Renal cortex interstitium (tissue), 11 donors: ENCODE measurements around the gene GON4L. TPM values are rescaled to one million over a fixed set of nuclear protein-coding genes. Genes with fewer than 3 reads are reported as not detected.
"Not testable (repeated sequence)": the region's sequence is repeated elsewhere in the genome, so short reads cannot be mapped to it uniquely, and the experiment has no call there.

Experiments
- DNase-seq, 11 donors: peaks; one replicate each; pipeline ENCODE4 v3.0.0-alpha.2; 2013; ENCODE audit warnings: low read depth in 9 of 11, low spot score in 4 of 11; ENCODE audit errors: extremely low read depth in 1 of 11
- polyA plus RNA-seq, 3 donors: library from polyadenylated mRNA; unstranded; fragments of 120-200 nt; gene quantifications; one replicate each; pipeline ENCODE4 v1.2.1, GENCODE V29; 2013; ENCODE audit not compliant: insufficient read length in 3 of 3

GON4L gene
- polyA plus RNA-seq, 3 donors = 46.5 to 64.7 (median 52.0) TPM

DNA sequence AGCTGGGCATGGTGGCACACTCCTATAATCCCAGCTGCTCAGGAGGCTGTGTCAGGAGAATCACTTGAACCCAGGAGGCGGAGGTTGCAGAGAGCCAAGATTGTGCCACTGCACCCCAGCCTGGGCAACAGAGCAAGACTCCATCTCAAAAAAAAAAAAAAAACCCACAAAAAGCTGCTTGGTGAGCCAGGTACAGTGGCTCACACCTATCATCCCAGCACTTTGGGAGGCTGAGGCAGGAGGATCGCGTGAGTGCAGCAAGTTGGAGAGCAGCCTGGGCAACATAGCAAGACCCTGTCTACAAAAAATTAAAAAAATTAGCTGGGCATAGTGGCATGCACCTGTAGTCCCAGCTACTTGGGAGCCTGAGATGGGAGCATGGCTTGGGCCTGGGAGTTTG lies 142.0 kb downstream of the GON4L start:
- not testable (repeated sequence) for DNase-seq

DNA sequence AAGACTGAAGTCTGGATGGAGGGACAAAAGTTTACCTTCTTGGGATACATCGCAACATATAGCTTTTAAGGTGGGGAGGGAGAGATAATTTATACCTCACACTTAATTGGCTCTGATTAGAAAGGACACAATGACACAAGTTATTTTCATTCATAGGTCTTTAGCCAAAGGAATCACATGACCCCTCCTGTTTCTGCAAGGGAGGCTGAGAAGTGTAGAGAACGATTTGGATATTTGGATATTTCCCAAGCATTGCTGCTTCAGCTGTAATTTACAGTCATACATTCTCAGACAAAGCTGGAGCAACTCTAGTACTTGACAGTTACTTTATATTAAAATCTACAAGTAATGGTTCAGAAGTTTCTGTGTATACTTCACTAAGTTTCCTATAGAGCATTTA lies 143.9 kb downstream of the GON4L start:
- no peak for DNase-seq

DNA sequence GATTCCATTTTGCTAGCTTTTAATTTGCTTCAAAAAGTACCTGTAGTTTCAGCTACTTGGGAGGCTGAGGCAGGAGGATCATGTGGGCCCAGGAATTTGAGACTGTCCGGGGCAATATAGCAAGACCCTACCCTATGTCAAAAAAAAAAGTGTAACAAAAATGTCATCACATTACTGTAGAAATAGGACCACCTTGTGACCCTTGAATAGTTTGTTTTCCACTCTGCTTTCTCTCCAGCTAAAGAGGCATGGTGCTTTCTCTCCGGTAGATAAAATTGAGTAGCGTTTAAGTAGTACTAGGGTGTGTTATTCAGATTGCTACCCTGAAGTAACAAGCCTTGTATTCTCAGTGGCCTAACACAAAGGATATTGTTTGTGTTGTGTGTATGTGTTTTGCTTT lies 144.4 kb downstream of the GON4L start:
- DNase-seq = not testable (repeated sequence)

DNA sequence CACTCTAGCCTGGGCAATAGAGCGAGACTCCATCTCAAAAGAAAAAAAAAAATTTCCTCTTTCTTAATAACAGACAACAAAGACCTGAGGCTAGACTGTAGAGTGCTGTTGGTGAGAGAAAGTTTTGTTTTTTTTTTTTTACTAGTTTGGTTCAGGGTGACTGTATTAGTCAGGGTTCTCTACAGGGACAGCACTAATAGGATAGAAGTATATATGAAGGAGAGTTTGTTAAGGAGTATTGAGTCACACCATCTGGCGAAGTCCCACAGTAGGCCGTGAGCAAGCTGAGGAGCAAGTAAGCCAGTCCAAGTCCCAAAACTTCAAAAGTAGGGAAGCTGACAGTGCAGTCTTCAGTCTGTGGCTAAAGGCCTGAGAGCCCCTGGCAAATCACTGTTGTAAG lies 145.6 kb downstream of the GON4L start:
- DNase-seq = not testable (repeated sequence)

DNA sequence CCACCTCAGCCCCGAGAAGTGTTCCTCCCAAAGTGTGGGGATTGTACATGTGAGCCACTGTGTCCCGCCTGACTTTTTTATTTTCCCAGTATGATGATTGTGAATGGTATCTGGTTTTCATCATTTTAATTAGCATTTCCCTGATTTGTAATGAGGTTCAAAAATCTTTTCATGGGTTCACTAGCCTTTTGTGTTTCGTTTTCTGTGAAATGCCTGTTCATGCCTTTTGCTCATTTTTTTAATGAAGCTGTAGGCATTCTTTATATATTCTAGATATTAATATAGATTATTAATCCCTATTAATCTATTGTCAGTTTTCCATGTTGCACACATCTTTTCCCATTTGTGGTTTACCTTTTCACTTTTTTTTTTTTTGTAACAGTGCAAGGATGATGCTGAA lies 147.6 kb downstream of the GON4L start:
- no peak for DNase-seq

DNA sequence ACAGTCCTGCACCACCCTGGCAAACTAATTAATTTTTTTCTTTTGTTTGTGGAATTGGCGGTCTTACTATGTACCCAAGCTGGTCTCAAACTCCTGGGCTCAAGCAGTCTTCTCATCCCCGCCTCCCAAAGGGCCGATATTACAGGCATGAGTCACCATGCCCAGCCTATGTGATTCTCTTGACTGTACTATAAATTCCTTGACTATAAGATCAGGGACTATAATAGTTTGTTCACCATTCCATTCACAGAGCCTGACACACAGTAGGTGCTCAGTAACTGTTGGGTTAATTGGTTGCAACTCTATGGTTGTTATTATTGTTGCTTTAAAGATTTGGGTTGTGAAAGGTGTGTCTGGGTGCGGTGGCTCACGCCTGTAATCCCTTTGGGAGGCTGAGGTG lies 150.9 kb downstream of the GON4L start:
- DNase-seq = no peak

DNA sequence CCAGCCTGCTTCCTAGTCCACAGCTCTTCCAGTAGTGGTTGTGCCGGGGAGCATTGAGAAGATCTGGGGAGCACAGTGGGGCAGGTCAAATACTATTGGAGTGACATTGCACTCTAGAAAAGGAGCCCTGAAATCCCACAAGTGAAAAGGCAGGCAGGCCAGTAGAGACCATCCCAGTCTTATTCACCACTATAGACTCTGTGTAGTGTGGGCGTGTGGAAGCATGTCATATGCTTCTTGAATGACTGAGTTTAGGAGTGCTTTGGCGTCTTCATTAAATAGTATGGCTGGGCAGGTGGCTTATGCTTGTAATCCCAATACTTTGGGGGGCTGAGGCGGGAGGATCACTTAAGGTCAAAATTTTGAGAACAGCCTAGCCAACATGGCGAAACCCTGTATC lies 152.6 kb downstream of the GON4L start:
- DNase-seq = not testable (repeated sequence)

DNA sequence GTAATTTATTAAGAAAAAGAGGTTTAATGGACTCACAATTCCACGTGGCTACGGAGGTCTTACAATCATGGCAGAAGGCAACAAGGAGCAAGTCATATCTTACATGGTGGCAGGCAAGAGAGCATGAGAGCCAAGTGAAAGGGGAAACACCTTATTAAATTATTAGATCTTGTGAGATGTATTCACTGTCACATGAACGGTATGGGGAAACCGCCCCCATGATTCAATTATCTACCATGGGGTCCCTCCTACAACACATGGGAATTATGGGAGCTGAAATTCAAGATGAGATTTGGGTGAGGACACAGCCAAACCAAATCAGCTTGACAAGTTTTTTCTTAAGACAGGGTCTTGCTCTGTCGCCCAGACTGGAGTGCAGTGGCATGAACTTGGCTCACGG lies 153.8 kb downstream of the GON4L start:
- no peak for DNase-seq

DNA sequence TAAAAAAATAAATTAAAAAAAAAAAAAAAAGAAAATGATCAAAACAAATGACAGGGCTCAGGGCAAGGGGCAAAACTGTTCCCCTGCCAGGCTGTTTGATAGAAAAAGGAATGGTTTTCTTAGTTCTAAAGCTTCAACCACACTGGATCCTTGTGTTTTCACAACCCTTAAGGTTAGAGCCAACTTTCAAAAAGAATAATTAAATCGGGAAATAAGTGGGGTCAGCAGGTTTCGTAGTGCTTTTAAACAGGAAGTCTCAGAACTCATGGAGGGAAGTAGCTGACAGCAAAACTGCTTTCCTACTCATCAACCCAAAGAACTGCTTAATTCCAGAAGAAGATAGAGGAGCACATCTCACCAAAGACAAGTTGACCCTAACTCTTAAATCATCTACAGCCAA lies 155.3 kb downstream of the GON4L start:
- DNase-seq = not testable (repeated sequence)

Other genes with a start within 250 kb of the GON4L start
- gene MSTO1, start 247.0 kb downstream of the GON4L start, polyA plus RNA-seq = 10 to 100 TPM; 58.7 to 68.5 (median 58.9) TPM
- 10 to 100 TPM; 66.2 to 75.7 (median 68.6) TPM for gene YY1AP1, start 168.4 kb downstream of the GON4L start, polyA plus RNA-seq
- gene DAP3, start 168.1 kb downstream of the GON4L start, polyA plus RNA-seq = 100 to 1,000 TPM; 114 to 127 (median 121) TPM
- 10 to 100 TPM; 18.0 to 20.0 (median 18.9) TPM for gene SYT11, start 2.4 kb upstream of the GON4L start, polyA plus RNA-seq
- gene RIT1, start 54.1 kb upstream of the GON4L start, polyA plus RNA-seq = 10 to 100 TPM; 49.2 to 56.8 (median 50.6) TPM
- gene KHDC4, start 77.2 kb upstream of the GON4L start, polyA plus RNA-seq = 10 to 100 TPM; 48.4 to 81.3 (median 52.5) TPM
- gene RXFP4, start 84.4 kb upstream of the GON4L start, polyA plus RNA-seq = under 1 TPM in 2 of 3 donors, not detected in 1; 0.09 to 0.25 TPM
- gene ARHGEF2, start 121.3 kb upstream of the GON4L start, polyA plus RNA-seq = 10 to 100 TPM; 75.4 to 82.0 (median 77.6) TPM
- 100 to 1,000 TPM; 351 to 415 (median 404) TPM for gene SSR2, start 163.7 kb upstream of the GON4L start, polyA plus RNA-seq
- gene UBQLN4, start 196.6 kb upstream of the GON4L start, polyA plus RNA-seq = 10 to 100 TPM; 53.3 to 57.8 (median 53.7) TPM
- gene LAMTOR2, start 197.6 kb upstream of the GON4L start, polyA plus RNA-seq = 10 to 100 TPM; 51.4 to 65.5 (median 58.1) TPM
- 10 to 100 TPM; 46.2 to 67.0 (median 47.6) TPM for gene RAB25, start 203.9 kb upstream of the GON4L start, polyA plus RNA-seq
- 10 to 100 TPM; 42.4 to 54.4 (median 48.0) TPM for gene MEX3A, start 225.3 kb upstream of the GON4L start, polyA plus RNA-seq